HG03521 (cell line): ENCODE data around the gene TALDO1.
A peak's percentile ranks its signal among the peaks of the same experiment; 100 is the strongest.

ENCODE experiments used
- ATAC-seq: cut with Tn5 transposase; IDR thresholded peaks from one replicate; pipeline ENCODE4 v1.9.1; 2021; ENCODE audit warnings: mild to moderate bottlenecking, moderate library complexity; ENCODE audit not compliant: unreplicated experiment

TALDO1 gene

DNA sequence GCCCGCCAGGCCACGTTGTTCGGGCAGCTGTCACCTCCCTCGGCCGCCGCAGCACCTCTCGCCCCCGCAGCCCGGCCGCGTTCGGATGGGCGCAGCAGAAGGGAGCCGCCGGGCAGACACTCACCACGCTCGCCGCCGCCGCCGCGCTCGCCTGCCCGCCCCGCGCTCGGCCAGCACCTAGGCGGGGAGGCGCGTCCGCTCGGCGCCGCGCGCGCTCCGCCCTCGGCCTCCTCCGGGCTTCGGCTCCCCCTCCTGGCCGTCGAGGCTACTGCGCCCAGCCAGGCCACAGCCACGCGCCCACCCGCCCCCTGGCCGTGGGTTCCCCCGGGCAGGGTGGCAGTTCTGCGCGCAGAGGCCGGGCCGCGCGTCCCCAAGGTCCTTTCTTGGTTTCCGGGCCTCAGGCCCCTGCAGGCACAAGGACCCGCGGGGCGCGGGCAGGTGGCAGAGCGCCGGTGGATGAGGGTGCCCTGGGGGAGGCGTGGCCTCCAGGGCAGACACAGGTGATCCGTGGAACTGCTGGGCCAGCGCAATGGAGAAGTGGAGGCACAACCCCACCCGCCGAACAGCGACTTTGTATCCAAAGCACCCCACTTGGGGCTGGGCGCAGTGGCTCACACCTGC lies 50.9 kb downstream of the TALDO1 start, which contains the start of gene SLC25A22:
Gene SLC25A22 (minus strand): TSS at position 189 of the 621 bp plus-strand sequence. CDS start 3,275 bp downstream, outside the sequence.
- peak; percentile 61 for ATAC-seq

DNA sequence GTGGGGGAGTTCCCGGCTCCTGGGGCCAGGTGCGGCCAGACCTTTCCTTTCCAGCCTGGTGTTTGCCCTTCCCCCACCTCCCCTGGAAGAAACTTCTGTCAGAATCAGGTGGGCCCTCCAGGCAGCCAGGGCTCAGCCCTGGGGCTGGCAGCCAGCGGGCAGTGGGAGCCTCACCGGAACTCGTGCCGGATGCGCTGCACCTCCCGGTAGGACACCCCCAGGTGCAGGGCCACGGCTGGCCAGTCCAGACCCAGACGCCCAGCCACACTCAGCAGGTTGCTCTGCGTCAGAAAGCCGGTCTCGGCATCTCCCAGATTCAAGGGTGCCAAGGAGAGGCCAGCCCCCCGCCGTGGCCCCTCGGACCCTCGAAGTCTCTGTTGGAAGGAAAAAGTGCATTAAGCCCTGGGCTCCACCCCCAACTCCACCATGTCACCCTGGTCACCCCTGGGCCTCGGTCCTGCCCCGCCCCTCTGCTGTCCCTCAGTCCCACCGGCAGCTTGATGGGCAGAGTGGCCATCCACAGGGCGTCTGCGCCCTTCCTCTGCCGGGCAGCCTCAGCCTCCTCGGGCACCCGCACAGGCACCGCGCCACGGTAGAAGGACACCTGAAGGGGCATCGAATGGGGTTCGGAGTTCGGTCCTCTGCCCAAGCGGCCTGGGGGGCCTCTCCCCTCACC lies 52.5 kb downstream of the TALDO1 start:
- ATAC-seq = no peak

DNA sequence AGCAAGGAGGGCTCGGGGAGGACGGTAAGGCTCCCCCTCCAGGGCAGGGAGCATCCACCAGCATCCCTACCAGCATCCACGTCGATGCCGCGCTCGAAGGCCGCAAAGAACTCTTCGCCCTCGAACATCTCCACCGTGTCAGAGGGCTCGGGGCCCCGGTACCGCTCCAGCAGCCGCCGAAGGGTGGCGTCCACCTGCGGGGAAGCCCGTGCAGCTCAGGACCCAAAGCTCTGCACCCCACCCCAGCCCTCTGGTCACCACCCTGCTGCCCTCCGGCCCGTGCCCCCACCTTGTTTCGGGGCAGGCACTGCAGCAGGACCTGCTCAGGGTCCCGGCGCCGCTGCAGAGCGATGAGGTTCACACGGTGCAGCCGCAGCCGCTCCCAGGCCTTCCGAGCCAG lies 53.2 kb downstream of the TALDO1 start:
- ATAC-seq = no peak

DNA sequence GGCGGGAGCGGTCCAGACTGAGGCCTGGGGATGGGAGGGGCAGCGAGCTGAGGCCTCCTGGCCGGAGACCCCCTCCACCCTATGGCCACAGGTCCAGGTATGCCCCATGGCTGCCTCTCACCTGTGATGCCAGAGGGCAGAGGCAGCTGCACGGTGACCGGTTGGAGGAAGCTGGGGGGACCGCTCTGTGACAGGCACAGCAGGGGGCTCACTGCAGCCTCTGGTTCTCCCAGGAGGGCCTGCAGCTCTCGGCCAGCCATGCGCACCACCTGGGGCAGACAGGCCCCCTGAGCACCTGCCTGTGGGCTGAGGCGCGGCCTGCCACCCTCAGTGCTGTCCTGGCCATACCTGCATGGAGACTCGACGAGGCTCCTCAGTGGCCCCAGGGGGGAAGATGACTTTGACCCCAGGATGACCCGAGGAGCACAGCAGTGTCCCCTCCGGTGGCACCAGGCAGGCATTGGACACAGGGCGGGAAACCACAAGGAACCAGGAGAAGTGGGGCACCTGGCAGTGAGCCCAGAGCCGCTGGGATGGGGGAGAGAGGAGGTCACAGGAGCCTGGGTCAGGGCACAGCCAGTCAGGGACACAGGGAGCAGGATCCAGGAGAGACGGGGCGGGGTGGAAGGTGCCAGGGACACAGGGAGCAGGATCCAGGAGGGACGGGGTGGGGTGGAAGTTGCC lies 54.0 kb downstream of the TALDO1 start:
- no peak for ATAC-seq

DNA sequence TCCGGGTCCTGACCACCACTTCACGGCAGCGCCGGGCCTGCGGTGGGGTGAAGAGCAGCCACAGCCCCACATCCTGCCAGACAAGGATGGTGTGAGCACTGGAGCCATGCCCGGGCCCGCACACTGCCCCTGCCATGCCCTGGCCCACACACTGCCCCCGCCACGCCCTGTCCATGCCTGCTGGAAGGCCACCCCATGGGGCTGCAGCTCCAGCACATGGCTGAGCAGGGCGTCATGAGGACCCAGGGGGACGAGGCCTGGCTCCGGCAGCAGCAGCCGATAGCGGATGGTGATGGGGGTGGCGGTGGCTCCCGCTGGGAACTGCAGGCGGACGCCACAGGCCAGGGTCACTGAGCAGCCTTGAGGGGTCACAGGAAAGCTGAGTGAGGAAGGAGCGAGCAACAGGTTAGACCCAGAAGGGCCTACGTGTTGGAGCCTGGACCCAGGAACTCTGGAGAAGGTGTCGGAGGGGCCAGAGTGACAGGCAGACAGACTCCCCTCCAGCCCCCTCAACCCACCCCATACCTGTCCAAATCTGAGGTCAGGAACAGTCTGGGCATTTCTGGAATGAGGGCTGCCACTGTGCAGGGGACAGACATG lies 54.9 kb downstream of the TALDO1 start:
- ATAC-seq = no peak

DNA sequence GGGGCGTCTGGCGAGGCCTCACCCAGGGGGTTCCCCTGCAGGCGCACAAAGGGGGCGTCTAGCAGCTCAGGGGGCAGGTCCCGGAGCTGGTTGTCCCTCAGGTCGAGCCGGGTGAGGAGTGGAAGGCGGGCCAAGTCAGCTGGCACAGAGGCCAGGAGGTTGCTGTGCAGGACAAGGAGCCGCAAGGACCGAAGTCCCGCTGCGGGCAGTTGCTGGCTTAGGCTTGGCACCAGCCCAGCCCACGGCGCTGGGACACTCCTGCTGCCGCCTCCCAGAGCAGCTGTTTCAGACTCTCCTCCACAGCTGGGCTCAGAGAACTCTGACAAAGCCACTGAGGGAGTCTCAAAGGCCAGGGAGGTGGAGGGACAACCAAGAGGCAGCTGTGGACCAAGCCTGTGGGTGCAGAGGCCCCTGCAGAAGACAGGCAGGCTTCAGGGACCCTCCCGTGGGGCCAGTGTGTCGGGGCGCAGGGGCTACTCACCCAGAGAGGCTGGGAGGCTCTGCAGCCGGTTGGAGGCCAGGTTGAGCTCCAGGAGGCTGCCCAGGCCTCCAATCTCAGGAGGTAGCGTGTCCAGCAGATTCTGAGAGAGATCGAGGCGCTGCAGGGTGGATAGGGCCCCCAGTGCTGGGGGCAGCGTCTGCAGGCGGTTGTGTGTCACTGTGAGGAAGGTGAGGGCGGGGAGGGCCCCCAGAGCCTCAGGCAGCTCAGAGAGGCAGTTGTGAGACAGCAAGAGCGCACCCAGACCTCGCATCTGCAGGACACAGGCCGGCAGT lies 55.6 kb downstream of the TALDO1 start:
- ATAC-seq = no peak

DNA sequence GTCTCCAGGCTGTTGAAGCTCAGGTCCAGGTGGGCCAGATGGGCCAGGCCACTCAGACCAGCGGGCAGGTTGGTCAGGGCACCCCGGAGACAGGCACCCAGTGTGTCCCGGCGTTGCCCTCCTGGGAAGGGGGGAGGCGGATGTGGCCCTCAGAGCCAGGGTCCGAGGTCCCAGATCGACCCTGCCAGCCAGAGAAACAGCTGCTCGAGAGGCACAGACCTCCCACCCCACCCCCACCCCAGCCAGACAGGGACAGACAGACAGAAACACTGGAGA lies 56.1 kb downstream of the TALDO1 start:
- no peak for ATAC-seq

DNA sequence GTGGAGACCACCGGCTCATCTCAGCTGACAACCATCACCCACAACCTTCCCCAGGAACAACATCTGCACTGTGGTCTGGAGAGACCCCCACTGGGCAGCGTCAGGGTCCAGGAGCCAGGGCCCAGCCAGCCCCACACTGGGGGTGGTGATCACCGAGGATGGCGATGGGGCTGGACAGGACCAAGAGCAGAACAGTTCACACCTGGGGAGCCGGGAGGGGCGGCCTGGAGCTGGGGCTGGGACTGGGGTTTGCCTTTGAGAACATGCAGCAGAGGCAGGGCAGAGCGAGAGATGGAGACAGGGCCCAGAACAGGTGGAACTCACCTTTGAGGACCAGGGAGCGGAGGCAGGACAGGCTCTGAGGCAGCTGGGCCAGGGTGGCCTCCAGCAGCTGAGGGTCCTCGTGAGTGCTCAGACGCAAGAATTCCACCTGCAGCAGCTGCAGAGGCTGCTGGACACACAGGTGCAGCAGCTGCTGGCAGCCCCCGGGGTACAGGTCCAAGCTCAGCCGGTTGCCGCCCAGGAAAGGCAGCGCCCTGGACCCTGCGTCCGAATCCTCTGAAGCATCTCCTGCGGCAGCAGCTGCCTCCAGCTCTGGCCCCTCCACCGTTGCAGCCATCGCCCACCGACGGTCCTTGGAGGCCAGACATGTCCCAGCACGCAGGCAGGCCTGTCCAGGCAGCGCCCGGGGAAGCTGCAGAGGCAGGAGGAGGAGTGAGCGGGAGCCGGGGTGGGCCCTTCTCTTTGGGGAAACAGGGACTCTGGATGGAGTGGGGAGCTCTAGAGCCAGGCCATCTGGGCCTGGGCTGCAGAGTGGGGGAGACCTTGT lies 56.7 kb downstream of the TALDO1 start:
- ATAC-seq = no peak

DNA sequence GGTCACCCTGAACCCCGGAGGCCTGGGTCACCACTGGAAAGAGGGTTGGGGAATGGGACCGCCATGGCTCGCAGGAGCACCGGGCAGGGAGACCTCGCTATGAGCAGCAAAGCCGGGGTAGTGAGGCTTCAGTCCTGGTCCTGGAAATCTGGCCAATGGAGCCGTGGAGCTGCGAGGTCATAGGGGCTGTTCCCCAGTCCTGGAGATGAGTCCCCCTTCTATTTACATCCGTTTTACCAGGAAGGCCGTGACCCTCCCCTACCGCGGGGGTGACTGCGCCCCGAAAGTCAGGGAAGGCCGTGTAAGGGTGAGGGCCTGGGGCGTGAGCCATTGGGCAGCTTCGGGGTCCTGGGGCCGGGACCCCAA lies 57.3 kb downstream of the TALDO1 start:
- no peak for ATAC-seq

DNA sequence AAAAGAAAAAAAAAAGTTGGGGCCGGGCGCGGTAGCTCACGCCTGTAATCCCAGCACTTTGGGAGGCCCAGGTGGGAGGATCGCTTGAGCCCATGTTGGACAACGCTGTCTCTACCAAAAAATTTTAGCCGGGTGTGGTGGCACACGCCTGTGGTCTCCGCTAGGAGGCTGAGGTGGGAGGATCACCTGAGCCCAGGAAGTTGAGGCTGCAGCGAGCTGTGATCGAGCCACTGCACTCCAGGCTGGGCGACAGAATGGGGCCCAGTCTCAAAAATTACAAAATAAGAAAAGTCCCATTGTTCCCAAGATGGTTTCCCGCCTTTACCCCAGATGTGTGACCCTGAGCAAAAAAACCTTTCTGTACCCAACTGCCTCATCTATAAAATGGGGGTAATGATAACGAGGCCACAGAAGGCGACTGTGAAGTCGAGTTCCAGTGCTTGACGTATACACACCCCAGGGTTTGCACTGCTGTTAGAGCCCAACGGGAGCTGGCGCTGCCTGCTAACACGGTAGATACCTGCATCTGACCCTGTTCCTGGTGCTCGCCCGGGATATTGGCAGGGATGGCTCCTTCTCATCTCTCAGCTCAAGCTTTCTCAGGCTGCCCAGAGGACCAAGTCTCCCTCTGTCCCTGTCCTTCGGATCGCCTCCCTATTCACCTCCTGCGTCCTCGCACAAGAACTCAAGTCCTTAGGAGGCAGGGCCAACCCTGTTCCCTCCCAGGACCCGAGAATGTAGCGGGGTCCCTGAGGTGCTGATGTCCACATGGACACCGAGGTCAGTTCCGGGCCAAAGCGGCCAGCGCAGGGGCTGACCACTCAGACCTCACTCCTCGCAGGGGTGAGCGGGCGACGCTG lies 61.4 kb downstream of the TALDO1 start:
- ATAC-seq = no peak

DNA sequence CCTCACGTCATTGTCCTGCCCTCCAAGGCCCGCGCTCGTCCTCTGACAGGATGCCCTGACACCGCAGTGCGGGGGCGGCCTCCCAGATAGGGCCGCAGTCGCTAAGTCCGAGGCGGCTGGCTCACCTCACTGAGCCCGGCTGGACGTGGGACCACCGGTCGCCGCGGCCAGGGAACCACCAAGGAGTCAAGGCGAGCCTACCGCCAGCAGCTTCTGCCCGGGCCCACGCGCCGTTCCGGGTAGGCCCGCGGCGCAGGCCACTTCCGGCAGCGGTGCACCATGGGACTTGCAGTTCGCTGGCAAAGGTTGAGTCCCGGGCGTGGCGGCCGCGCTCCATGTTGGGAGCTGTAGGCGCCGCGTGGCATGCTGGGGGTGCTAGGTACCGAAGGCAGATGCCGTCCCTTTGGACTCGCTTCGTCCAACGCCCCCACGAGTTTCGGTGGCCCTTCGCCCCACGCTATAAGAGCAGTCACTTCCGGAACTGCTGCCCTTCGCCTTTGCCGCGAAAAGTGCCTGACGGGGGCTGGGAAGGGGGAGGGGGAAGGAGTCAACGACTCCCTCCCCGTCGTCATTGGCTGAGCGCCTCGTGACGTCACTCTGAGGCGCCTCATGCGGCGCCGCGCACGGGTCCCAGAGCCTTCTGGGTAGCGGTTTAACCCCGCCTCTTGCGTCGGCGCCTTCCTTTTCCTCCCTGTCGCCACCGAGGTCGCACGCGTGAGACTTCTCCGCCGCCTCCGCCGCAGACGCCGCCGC lies 62.2 kb downstream of the TALDO1 start, which contains the start of gene RPLP2:
Gene RPLP2 (plus strand): TSS at position 681 of the 753 bp plus-strand sequence. CDS start 268 bp downstream, outside the sequence.
- peak; percentile 66 for ATAC-seq

DNA sequence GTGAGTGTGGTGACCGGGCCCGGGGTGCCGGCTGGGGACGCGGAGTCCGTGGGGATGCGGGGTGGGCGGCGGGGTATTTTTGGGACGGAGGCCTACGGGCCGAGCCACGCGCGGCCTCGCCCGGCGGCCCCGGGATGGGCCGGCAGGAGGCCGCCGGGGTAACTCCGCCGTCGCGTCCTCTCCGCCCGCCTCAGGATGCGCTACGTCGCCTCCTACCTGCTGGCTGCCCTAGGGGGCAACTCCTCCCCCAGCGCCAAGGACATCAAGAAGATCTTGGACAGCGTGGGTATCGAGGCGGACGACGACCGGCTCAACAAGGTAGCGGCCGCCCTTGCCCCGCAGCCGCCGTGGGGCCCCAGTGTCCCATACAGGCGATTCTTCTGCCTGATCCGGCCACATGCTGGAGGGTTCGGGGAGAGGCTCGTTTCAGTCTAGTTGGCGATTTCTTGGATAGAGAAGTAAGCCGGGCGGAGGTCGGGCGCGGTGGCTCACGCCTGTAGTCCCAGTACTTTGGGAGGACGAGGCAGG lies 62.8 kb downstream of the TALDO1 start:
- ATAC-seq = no peak

DNA sequence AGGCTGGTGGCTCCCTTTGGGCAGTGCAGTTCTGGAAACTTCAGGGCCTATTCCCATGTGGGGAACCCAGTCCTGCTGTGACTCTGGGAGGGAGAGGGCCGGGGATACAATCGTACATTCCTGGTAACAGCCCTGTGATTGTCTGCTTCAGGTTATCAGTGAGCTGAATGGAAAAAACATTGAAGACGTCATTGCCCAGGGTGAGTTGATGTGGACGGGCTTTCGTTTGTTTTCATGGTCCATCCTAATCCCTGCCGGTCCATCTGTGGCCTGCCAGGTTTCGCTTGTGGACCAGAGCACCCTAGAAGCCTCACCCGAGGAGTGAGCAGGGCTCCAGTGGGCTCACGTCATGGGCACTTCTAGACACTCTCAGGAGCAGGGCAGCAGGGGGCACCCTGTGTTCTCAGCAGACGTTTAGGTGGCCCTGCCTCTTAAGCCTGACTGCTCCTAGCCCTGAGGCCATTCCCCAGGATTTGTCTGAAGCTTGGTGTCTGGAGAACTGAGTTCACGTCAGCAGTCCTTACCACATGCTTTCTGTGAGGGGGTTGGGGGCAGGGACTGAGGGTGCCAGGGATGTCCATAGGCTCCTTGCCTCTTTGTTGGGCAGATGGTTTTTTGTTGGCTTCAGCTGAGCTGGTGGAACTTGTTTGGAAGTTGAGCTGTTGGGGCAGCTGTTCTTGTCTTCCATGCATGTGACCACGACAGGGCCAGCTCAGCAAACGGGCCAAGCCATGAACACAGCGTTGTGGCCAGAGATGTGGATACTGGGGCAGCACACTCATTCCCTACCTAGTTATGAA lies 64.4 kb downstream of the TALDO1 start:
- no peak for ATAC-seq

DNA sequence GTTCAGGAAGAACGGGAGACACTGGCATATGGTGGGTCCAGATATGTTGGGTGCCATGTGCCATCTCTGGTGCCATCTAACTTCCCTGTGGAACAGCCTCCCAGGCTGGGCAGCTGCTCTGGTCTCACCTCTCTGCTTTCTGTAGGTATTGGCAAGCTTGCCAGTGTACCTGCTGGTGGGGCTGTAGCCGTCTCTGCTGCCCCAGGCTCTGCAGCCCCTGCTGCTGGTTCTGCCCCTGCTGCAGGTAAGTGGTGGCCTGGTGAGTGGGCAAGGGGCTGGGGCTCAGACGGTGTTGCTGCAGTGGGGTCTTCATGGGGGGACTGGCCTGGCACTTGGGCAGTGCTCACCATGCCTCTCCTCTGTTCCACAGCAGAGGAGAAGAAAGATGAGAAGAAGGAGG lies 65.1 kb downstream of the TALDO1 start:
- no peak for ATAC-seq

DNA sequence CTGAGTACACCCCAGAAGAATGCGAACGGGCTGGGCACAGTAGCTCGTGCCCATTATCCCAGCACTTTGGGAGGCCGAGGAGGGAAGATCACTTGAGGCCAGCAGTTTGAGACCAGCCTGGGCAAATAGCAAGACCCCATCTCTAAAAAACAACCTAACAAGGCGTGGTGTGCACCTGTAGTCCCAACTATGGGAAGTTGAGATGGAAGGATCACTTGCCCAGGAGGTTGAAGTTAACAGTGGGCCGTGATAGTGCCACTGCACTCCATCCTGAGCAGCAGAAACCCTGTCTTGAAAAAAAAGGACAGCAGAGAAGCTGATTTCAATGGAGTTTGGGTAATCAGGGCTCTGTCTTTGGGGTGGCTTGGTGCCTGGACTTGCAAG lies 65.8 kb downstream of the TALDO1 start:
- no peak for ATAC-seq

DNA sequence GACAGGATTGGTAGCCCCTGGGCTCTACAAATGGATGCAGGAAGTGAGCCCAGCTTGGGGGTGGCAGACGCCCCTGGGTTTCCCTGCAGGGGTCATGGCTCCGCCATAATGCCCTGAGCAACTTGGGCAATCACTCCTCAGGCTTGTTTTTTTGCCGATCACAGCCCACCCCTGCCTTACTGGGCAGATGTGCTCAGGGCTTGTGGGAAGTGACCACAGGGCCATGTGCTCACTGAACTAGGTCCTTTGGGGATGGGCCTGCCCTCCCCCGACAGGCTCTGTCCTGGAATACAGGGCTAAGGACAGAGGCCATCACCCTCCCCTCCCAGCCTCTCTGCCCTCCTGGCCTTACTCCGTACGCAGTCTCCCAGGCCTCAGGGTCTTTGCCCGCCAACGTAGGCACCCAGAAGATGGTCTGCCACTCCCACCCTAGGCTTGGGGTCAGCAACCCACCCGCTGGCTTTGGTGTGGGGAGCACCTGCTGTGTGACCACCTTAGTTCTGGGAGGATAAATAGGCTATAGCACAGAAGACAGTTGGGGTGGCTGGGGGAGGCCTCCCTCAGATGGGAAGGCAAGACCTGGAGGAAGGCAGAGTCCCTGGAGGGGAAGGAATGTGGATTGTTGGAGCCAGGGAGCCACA lies 66.3 kb downstream of the TALDO1 start:
- ATAC-seq = no peak
